Activated CD8-positive, alpha-beta T cell treated with anti-CD3 and anti-CD28 coated beads, Interleukin-2, amount 10 ng/mL, durations not matched to agents 7 days and 5 days (primary cell): ENCODE results near the gene SYNE2. TPM values are rescaled to one million over a fixed set of nuclear protein-coding genes. Genes with fewer than 3 reads are reported as not detected.

Source experiments
- ATAC-seq: fragments of 150-1000 bp; cut with Tn5 transposase; one replicate; pipeline ENCODE4 v1.10.0; 2021; ENCODE audit warnings: moderate library complexity
- CTCF ChIA-PET: fragments of 350-600 bp; sonication (Branson Sonifier 250); formaldehyde crosslinking; loops from one replicate; lab custom pipeline; 2021; ENCODE audit warnings: antibody characterized with exemption; lab: Charles Lee
- POLR2A ChIA-PET: fragments of 350-600 bp; sonication (Branson Sonifier 250); formaldehyde crosslinking; loops from one replicate; lab custom pipeline; 2021; ENCODE audit warnings: antibody characterized with exemption; lab: Charles Lee
- DNase-seq: peaks from one replicate; pipeline ENCODE4 v3.0.0-alpha.2; 2020
- H3K27ac Mint-ChIP-seq: one replicate; pipeline ENCODE4 v1.8.0; 2021; ENCODE audit warnings: mild to moderate bottlenecking, mixed read lengths
- H3K27me3 Mint-ChIP-seq: one replicate; pipeline ENCODE4 v1.8.0; 2021; ENCODE audit warnings: low read depth, mixed read lengths
- H3K36me3 Mint-ChIP-seq: one replicate; pipeline ENCODE4 v1.8.0; 2021; ENCODE audit warnings: low read depth, mixed read lengths
- H3K4me1 Mint-ChIP-seq: one replicate; pipeline ENCODE4 v1.8.0; 2021; ENCODE audit warnings: low read depth, mixed read lengths
- H3K4me3 Mint-ChIP-seq: one replicate; pipeline ENCODE4 v1.8.0; 2021; ENCODE audit warnings: mild to moderate bottlenecking, mixed read lengths
- H3K9me3 Mint-ChIP-seq: one replicate; pipeline ENCODE4 v1.8.0; 2022; ENCODE audit warnings: mixed read lengths; ENCODE audit not compliant: insufficient read depth
- microRNA-seq: library from miRNA; unstranded; fragments of <30 nt; microRNA quantifications from one replicate; pipeline ENCODE4 v1.2.0, GENCODE V29; 2022
- total RNA-seq, 2 experiments: library from RNA; stranded (reverse); gene quantifications; one replicate each; pipeline ENCODE4 v1.2.3, GENCODE V29; 2021

The SYNE2 gene
- total RNA-seq, 2 experiments from 2014 or later = 198 to 206 TPM

DNA sequence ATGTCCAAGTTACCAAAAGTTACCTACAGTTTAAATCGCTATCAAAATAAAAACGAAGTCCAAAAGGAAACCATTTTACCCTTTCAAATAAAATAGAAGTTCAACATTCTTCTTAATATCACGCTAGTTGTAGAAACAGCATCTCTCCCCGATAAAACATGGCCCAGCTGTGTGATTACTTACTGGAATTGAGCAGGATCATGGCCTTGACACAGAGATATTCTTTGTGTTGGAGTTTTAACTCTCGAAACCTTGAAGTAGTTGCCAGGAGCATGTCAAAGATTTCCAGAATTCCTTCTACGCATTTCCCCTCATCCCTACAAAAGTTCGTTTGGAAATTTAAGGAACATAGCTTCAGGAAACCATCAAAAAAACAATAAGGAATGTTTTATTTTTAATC, 396.6 kb downstream of the SYNE2 start:
- ATAC-seq = no peak
- Mint-ChIP-seq H3K36me3 (no peaks in the 10 kb centered on the region), H3K4me3 (no peak overlapping the region), H3K9me3 (no peaks in the 10 kb centered on the region), H3K27me3 (peaks cover 10% of the 10 kb centered on the region), H3K27ac (no peak overlapping the region), H3K4me1 (no peaks in the 10 kb centered on the region)
- no peak for DNase-seq
- POLR2A ChIA-PET = no interaction called here
- CTCF ChIA-PET = interaction anchor here (1.3 kb wide), 1 partner anchor 55 kb away, joined by 4 read pairs; no protein-coding TSS in a partner anchor

DNA sequence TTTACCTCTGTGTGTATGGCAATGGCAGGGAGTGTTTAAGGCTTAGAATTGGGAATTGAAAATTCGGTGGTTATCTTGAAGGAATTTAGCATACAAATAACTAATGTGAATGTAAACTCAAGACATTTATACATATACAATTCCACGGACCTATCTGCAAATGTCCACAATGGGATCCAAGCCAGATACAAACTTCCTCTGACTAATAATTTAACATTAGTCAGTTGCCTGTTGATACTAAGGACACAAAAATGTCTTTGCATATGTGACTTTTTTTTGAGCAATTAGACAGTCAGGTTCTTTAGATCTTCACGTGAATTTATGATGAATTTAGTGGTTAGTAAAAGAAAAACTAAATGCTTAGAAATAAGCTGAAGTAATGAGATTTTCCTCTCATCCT, 400.9 kb downstream of the SYNE2 start:
- no peaks in the 10 kb centered on the region for H3K36me3 Mint-ChIP-seq
- CTCF ChIA-PET = no interaction called here

GRCh38 chr14:64255756-64256155, 403.0 kb downstream of the SYNE2 start:
- Mint-ChIP-seq H3K27me3 (peaks cover 7% of the 10 kb centered on the region), H3K36me3 (no peaks in the 10 kb centered on the region), H3K4me3 (no peak overlapping the region), H3K9me3 (no peaks in the 10 kb centered on the region), H3K27ac (no peak overlapping the region), H3K4me1 (no peaks in the 10 kb centered on the region)
- CTCF ChIA-PET = no interaction called here
- DNase-seq (no peak), ATAC-seq (no peak)
- POLR2A ChIA-PET = no interaction called here

More for the DNA sequence above, 400.9 kb downstream of the SYNE2 start:
- POLR2A ChIA-PET = no interaction called here
- Mint-ChIP-seq H3K4me3 (no peak overlapping the region), H3K9me3 (no peaks in the 10 kb centered on the region), H3K27ac (no peak overlapping the region), H3K27me3 (peaks cover 14% of the 10 kb centered on the region), H3K4me1 (no peaks in the 10 kb centered on the region)
- ATAC-seq (no peak), DNase-seq (no peak)

DNA sequence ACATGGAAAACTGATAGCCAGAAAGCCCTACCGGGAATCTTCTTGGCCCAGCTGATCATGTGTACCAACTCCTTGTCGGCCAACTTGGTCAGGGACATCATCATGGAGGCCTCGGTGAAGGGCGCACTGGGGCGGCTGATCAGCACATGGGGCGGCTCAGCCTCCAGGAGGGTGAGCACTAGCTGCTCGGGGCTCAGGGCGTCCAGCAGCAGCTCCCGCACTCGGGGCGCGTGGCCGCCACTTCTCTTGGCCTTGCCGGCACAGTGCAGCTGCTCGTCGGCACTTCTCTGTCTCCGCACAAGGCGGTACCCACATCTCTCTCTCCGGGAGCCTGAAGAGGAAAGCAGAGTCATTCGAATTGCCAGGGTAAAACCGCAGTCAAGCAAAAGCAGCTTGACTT, 407.6 kb downstream of the SYNE2 start:
- Mint-ChIP-seq H3K9me3 (no peaks in the 10 kb centered on the region), H3K27me3 (peaks cover 4% of the 10 kb centered on the region), H3K4me3 (no peak overlapping the region), H3K27ac (no peak overlapping the region), H3K36me3 (no peaks in the 10 kb centered on the region), H3K4me1 (no peaks in the 10 kb centered on the region)
- ATAC-seq (no peak), DNase-seq (no peak)
- ChIA-PET POLR2A (no interaction called here), CTCF (no interaction called here)

DNA sequence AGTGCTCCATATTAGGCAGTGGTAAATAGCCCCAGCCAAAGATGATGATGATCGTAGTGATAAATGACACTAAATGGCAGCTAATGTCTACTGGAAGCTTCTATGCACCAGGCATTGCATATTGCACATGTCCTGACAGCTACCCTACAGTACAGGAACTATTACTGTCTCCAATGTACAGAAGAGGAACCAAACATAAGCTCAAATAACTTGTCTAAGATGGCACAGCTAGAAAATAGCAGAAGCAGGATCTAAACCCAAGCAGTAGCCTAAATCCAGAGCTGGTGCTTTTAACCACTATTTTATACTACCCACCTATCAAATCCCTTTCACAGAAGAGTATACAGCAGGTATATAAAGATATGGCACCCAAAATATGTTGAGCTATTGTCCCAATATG, 412.4 kb downstream of the SYNE2 start:
- H3K27me3 Mint-ChIP-seq = no peaks in the 10 kb centered on the region

DNA sequence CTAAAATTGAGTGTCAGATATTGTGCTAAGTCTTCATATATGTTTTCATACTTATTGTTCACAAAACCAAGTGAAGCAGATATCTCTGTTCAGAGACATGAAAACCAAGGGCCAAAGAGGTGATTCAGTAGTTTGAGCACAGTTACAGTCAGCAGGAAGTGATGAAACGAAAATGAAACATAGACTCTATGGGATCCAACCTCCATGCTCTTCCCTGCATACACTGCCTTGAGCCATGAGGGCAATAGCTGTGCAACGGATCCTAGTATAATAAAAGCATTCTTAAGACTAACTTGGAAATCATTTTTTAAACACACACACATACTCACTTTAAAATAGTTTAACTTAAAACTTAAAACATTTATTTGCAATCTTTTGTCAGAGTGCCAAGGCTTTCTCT, 413.4 kb downstream of the SYNE2 start:
- H3K27ac Mint-ChIP-seq = peak overlapping the region; percentile 65
- no peak overlapping the region for H3K4me3 Mint-ChIP-seq
- ChIA-PET CTCF (interaction anchor here (0.9 to 1.8 kb wide), 6 partner anchors 27 to 371 kb away, joined by 3 to 11 read pairs (median 4); partner anchors contain the start of gene ESR2), POLR2A (no interaction called here)
- no peaks in the 10 kb centered on the region for H3K9me3 Mint-ChIP-seq
- peaks cover 19% of the 10 kb centered on the region for H3K4me1 Mint-ChIP-seq
- ATAC-seq (peak; percentile 81), DNase-seq (no peak)
- H3K27me3 Mint-ChIP-seq = no peaks in the 10 kb centered on the region
- H3K36me3 Mint-ChIP-seq = peaks cover 12% of the 10 kb centered on the region

More for the DNA sequence above, 412.4 kb downstream of the SYNE2 start:
- DNase-seq = no peak
- Mint-ChIP-seq H3K27ac (no peak overlapping the region), H3K4me3 (no peak overlapping the region), H3K4me1 (peaks cover 19% of the 10 kb centered on the region), H3K9me3 (no peaks in the 10 kb centered on the region), H3K36me3 (peaks cover 12% of the 10 kb centered on the region)
- CTCF ChIA-PET = interaction anchor here (0.9 to 1.8 kb wide), 8 partner anchors 28 to 465 kb away, joined by 3 to 11 read pairs (median 4); partner anchors contain the start of genes ESR2 and SYNE2
- ATAC-seq = no peak
- POLR2A ChIA-PET = no interaction called here

DNA sequence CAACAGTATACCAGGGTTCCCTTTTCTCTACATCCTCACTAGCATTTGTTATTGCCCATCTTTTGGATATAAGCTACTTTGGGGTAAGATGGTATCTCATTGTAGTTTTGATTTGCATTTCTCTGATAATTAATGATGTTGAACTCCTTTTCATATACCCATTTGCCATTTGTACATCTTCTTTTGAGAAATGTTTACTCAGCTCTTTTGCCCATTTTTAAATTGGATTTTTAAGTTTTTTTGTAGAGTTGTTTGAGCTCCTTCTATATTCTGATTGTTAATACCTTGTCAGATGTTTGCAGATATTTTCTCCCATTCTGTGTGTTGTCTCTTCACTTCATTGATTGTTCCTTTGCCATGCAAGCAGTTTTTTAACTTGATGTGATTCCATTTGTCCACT, 419.2 kb downstream of the SYNE2 start:
- no peak for ATAC-seq
- peaks cover 4% of the 10 kb centered on the region for H3K4me1 Mint-ChIP-seq
- ChIA-PET CTCF (interaction anchor here (1.3 to 1.6 kb wide), 2 partner anchors 18 to 32 kb away, joined by 3 to 5 read pairs; no protein-coding TSS in a partner anchor), POLR2A (no interaction called here)
- H3K27ac Mint-ChIP-seq = no peak overlapping the region
- no peak overlapping the region for H3K4me3 Mint-ChIP-seq
- H3K9me3 Mint-ChIP-seq = no peaks in the 10 kb centered on the region
- peaks cover 3% of the 10 kb centered on the region for H3K27me3 Mint-ChIP-seq
- no peak for DNase-seq
- no peaks in the 10 kb centered on the region for H3K36me3 Mint-ChIP-seq

Small RNA genes within 50 kb of the gene (microRNA-seq; reads per million reads assigned to microRNA genes)
- not detected for gene MIR548H1

Other genes starting within 250 kb of the SYNE2 start
- gene WDR89, start 211.1 kb upstream of the SYNE2 start, total RNA-seq = 10 to 100 TPM; 21.8 to 21.9 TPM
- gene SGPP1, start 124.9 kb upstream of the SYNE2 start, total RNA-seq = 10 to 100 TPM; 18.2 to 19.9 TPM